ENCODE measurements around the gene IL32.

DNA sequence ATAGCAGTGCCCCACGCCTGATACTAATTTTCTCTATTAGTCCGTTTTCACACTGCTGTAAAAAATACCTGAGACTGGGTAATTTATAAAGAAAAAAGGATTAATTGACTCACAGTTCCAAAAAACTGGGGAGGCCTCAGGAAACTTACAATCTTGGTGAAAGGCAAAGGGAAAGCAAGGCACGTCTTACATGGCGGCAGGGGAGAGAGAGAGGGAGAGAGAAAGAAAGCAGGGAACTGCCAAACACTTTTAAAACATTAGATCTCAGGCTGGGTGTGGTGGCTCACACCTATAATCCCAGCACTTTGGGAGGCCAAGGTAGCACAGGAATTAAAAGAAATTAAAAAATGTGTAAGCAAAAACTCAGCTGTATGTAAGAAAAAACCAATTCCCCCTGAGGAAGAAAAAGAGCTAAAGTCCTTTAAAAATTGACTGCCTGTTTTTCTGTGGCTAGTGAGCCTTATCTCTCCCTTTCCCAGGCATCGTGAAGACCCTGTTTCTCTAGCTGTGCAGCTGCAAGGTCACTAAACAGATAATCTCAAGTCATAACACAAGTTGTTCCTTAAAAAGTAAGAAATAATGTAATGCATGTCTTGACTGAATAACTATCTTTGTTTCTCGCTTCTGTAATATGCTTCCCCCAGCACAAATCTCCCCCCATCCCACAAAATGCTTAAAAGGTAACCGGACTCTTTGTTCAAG lies 19.7 kb downstream of the IL32 start:
- TF ChIP-seq, protein P1, sequence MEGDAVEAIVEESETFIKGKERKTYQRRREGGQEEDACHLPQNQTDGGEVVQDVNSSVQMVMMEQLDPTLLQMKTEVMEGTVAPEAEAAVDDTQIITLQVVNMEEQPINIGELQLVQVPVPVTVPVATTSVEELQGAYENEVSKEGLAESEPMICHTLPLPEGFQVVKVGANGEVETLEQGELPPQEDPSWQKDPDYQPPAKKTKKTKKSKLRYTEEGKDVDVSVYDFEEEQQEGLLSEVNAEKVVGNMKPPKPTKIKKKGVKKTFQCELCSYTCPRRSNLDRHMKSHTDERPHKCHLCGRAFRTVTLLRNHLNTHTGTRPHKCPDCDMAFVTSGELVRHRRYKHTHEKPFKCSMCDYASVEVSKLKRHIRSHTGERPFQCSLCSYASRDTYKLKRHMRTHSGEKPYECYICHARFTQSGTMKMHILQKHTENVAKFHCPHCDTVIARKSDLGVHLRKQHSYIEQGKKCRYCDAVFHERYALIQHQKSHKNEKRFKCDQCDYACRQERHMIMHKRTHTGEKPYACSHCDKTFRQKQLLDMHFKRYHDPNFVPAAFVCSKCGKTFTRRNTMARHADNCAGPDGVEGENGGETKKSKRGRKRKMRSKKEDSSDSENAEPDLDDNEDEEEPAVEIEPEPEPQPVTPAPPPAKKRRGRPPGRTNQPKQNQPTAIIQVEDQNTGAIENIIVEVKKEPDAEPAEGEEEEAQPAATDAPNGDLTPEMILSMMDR (IDR thresholded peaks at IDR 0.05; ENCODE audit: poor library complexity, severe bottlenecking), result no peak
- no peak for TF ChIP-seq EP300 (conservative IDR thresholded peaks at IDR 0.05; ENCODE audit: poor library complexity, severe bottlenecking)
- TF ChIP-seq POLR2AphosphoS5 (IDR thresholded peaks at IDR 0.05), result no peak
- TF ChIP-seq, protein P2, sequence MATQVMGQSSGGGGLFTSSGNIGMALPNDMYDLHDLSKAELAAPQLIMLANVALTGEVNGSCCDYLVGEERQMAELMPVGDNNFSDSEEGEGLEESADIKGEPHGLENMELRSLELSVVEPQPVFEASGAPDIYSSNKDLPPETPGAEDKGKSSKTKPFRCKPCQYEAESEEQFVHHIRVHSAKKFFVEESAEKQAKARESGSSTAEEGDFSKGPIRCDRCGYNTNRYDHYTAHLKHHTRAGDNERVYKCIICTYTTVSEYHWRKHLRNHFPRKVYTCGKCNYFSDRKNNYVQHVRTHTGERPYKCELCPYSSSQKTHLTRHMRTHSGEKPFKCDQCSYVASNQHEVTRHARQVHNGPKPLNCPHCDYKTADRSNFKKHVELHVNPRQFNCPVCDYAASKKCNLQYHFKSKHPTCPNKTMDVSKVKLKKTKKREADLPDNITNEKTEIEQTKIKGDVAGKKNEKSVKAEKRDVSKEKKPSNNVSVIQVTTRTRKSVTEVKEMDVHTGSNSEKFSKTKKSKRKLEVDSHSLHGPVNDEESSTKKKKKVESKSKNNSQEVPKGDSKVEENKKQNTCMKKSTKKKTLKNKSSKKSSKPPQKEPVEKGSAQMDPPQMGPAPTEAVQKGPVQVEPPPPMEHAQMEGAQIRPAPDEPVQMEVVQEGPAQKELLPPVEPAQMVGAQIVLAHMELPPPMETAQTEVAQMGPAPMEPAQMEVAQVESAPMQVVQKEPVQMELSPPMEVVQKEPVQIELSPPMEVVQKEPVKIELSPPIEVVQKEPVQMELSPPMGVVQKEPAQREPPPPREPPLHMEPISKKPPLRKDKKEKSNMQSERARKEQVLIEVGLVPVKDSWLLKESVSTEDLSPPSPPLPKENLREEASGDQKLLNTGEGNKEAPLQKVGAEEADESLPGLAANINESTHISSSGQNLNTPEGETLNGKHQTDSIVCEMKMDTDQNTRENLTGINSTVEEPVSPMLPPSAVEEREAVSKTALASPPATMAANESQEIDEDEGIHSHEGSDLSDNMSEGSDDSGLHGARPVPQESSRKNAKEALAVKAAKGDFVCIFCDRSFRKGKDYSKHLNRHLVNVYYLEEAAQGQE (IDR thresholded peaks at IDR 0.05; ENCODE audit: borderline replicate concordance), result no peak
- no peak for TF ChIP-seq RAD21 (conservative IDR thresholded peaks at IDR 0.05)
- no peak for TF ChIP-seq TAF1 (IDR thresholded peaks at IDR 0.05; ENCODE audit: low read depth)
